SK-N-SH (cell line): Measurements from ENCODE around the gene EPB41L4A. TPM values are rescaled to one million over a fixed set of nuclear protein-coding genes. Genes with fewer than 3 reads are reported as not detected.
"Not testable (repeated sequence)": the region's sequence is repeated elsewhere in the genome, so short reads cannot be mapped to it uniquely, and the experiment has no call there.

Experiments
- CTCF ChIA-PET: fragments of 300-600, 350-600 bp; formaldehyde crosslinking; extraction: SDS; loops from one replicate; lab custom pipeline; 2021; lab: Yijun Ruan, JAX
- POLR2A ChIA-PET: fragments of 350-600 bp; sonication (Branson Sonifier 250); formaldehyde crosslinking; extraction: SDS; loops from one replicate; lab custom pipeline; 2020; ENCODE audit warnings: antibody characterized with exemption, inconsistent platforms; lab: Yijun Ruan, JAX
- DNase-seq: peaks from one replicate; pipeline ENCODE4 v3.0.0; 2012
- H2AFZ ChIP-seq: fragments of 200-600 bp; sonication (generic); 2 replicates; pipeline ENCODE4 v1.8.1; 2016; ENCODE audit warnings: antibody characterized with exemption, mild to moderate bottlenecking, low read depth
- H3F3A ChIP-seq: fragments of 200-600 bp; sonication (generic); replicated peaks from 2 replicates; pipeline ENCODE3; 2016; ENCODE audit warnings: antibody characterized with exemption, mild to moderate bottlenecking; ENCODE audit not compliant: insufficient read depth
- H3K27ac ChIP-seq, 2 experiments: fragments of 200-500 bp in 1 of 2; fragments of 200-600 bp in 1 of 2; sonication (Bioruptor generic) in 1 of 2; sonication (generic), shearing (Covaris generic) in 1 of 2; 2 replicates each; pipeline versions ENCODE4 v1.5.1 to v1.6.1; 2014 to 2016; ENCODE audit warnings: low read depth in 2 of 2, inconsistent platforms in 1 of 2, low read length in 1 of 2, mild to moderate bottlenecking in 1 of 2, mixed read lengths in 1 of 2
- H3K27me3 ChIP-seq: fragments of 200-600 bp; sonication (generic), shearing (Covaris generic); 2 replicates; pipeline ENCODE4 v1.6.1; 2016; ENCODE audit warnings: mixed run types; ENCODE audit not compliant: insufficient read depth
- H3K36me3 ChIP-seq, 2 experiments: fragments of 200-500 bp in 1 of 2; fragments of 200-600 bp in 1 of 2; sonication (Bioruptor generic) in 1 of 2; sonication (generic) in 1 of 2; replicated peaks in 1 of 2; 2 replicates each; pipeline versions ENCODE3 to v1.5.1; 2014 to 2016; ENCODE audit warnings: low read length in 1 of 2, mild to moderate bottlenecking in 1 of 2; ENCODE audit not compliant: insufficient read depth in 2 of 2, control insufficient read depth in 1 of 2
- H3K4me1 ChIP-seq, 2 experiments: fragments of 200-500 bp in 1 of 2; fragments of 200-600 bp in 1 of 2; sonication (Bioruptor generic) in 1 of 2; sonication (generic), shearing (Covaris generic) in 1 of 2; 2 replicates each; pipeline versions ENCODE4 v1.5.1 to v1.6.1; 2014 to 2016; ENCODE audit warnings: low read depth in 1 of 2, low read length in 1 of 2, mixed run types in 1 of 2; ENCODE audit not compliant: insufficient read depth in 2 of 2, control insufficient read depth in 1 of 2
- H3K4me2 ChIP-seq: fragments of 200-600 bp; sonication (generic), shearing (Covaris generic); 2 replicates; pipeline ENCODE4 v1.6.1; 2017; ENCODE audit warnings: mixed run types
- H3K4me3 ChIP-seq, 2 experiments: fragments of 200-500 bp in 1 of 2; fragments of 200-600 bp in 1 of 2; sonication (Bioruptor generic) in 1 of 2; sonication (generic), shearing (Covaris generic) in 1 of 2; 2 replicates each; pipeline versions ENCODE4 v1.5.1 to v1.8.1; 2014 to 2016; ENCODE audit warnings: low read depth in 2 of 2, inconsistent platforms in 1 of 2, low read length in 1 of 2, mild to moderate bottlenecking in 1 of 2, mixed read lengths in 1 of 2, moderate library complexity in 1 of 2
- H3K79me2 ChIP-seq: fragments of 200-600 bp; sonication (generic); 2 replicates; pipeline ENCODE4 v1.8.1; 2017; ENCODE audit warnings: mild to moderate bottlenecking; ENCODE audit not compliant: insufficient read depth
- H3K9ac ChIP-seq: fragments of 200-600 bp; sonication (generic); 2 replicates; pipeline ENCODE4 v1.6.1; 2017; ENCODE audit warnings: mixed run types
- H3K9me2 ChIP-seq: fragments of 200-600 bp; sonication (generic); 2 replicates; pipeline ENCODE4 v1.6.1; 2017; ENCODE audit warnings: mixed run types
- H3K9me3 ChIP-seq: fragments of 200-600 bp; sonication (generic); 2 replicates; pipeline ENCODE4 v1.6.1; 2017; ENCODE audit warnings: mixed run types, mild to moderate bottlenecking, moderate library complexity
- H4K20me1 ChIP-seq: fragments of 200-600 bp; sonication (generic); 2 replicates; pipeline ENCODE4 v1.6.1; 2017; ENCODE audit warnings: mild to moderate bottlenecking, mixed run types; ENCODE audit not compliant: insufficient read depth
- ELF1 ChIP-seq: IDR thresholded peaks from 2 replicates; pipeline ENCODE4 v1.4.0; 2012
- FOSL2 ChIP-seq: IDR thresholded peaks from 2 replicates; pipeline ENCODE4 v1.4.0; 2012; ENCODE audit warnings: low read depth, mild to moderate bottlenecking, moderate library complexity, borderline replicate concordance
- FOXJ3 ChIP-seq: sonication (generic); formaldehyde crosslinking; IDR thresholded peaks from 2 replicates; pipeline ENCODE4 v1.5.1; 2020; ENCODE audit warnings: mild to moderate bottlenecking, missing genetic modification reagents
- FOXM1 ChIP-seq: IDR thresholded peaks from 2 replicates; pipeline ENCODE4 v1.4.0; 2012; ENCODE audit warnings: low read depth, mild to moderate bottlenecking
- IRF3 ChIP-seq: fragments of 150-350 bp; IDR thresholded peaks from 2 replicates; pipeline ENCODE4 v1.6.1; 2016; ENCODE audit warnings: mild to moderate bottlenecking, low read depth, low read length
- MXI1 ChIP-seq: IDR thresholded peaks from 2 replicates; pipeline ENCODE4 v1.6.1; 2012; ENCODE audit warnings: mild to moderate bottlenecking, low read depth, low read length, improper control_type of control experiment
- NFIC ChIP-seq: IDR thresholded peaks from 2 replicates; pipeline ENCODE4 v1.4.0; 2012; ENCODE audit warnings: borderline replicate concordance
- NRF1 ChIP-seq: IDR thresholded peaks from 2 replicates; pipeline ENCODE4 v1.6.1; 2012; ENCODE audit warnings: low read depth, mild to moderate bottlenecking, low read length
- POLR2AphosphoS5 ChIP-seq: IDR thresholded peaks from 2 replicates; pipeline ENCODE4 v1.6.1; 2012; ENCODE audit warnings: low read depth, low read length
- RAD21 ChIP-seq: IDR thresholded peaks from 2 replicates; pipeline ENCODE4 v1.6.1; 2012; ENCODE audit warnings: mild to moderate bottlenecking, low read length
- RCOR1 ChIP-seq: fragments of 150-350 bp; IDR thresholded peaks from 2 replicates; pipeline ENCODE4 v1.6.1; 2017; ENCODE audit warnings: antibody characterized with exemption, low read length
- RFX5 ChIP-seq: IDR thresholded peaks from 2 replicates; pipeline ENCODE4 v1.6.1; 2012; ENCODE audit warnings: mild to moderate bottlenecking, improper control_type of control experiment, low read length
- RXRA ChIP-seq: IDR thresholded peaks from 2 replicates; pipeline ENCODE4 v1.4.0; 2012; ENCODE audit warnings: low read depth, mild to moderate bottlenecking, borderline replicate concordance
- SIN3A ChIP-seq: IDR thresholded peaks from 2 replicates; pipeline ENCODE4 v1.6.1; 2012; ENCODE audit warnings: low read depth, mild to moderate bottlenecking, low read length, moderate library complexity, borderline replicate concordance
- SMC3 ChIP-seq: IDR thresholded peaks from 2 replicates; pipeline ENCODE4 v1.6.1; 2012; ENCODE audit warnings: low read depth, low read length, improper control_type of control experiment
- USF1 ChIP-seq: IDR thresholded peaks from 2 replicates; pipeline ENCODE4 v1.4.0; 2012; ENCODE audit warnings: low read depth, borderline replicate concordance
- YY1 ChIP-seq: IDR thresholded peaks from 2 replicates; pipeline ENCODE4 v1.4.0; 2012; ENCODE audit warnings: low read depth, mild to moderate bottlenecking
- ZBTB33 ChIP-seq: IDR thresholded peaks from 2 replicates; pipeline ENCODE4 v1.4.0; 2012; ENCODE audit warnings: low read depth, borderline replicate concordance
- WGBS: methylation state at CpG from one replicate; pipeline ENCODE4 v1.1.6; 2017; ENCODE audit warnings: low lambda C conversion rate; 5-methylcytosine and 5-hydroxymethylcytosine counted together
- polyA plus RNA-seq, 3 experiments: library from polyadenylated mRNA; depleted of rRNA; stranded (reverse); fragments of >200 nt; gene quantifications; 2 replicates each; pipeline ENCODE4 v1.2.3, GENCODE V29; 2012

The EPB41L4A gene
- polyA plus RNA-seq, 1 of the 3 experiments (the other 2 are of a cell fraction) = 0.07 TPM

- no peak for TF ChIP-seq POLR2AphosphoS5
- no peak for TF ChIP-seq SMC3
- TF ChIP-seq IRF3 = no peak
- TF ChIP-seq, all 33 proteins: peak for 0
These were observed 191.0 kb downstream of the EPB41L4A start (continued) for GRCh38 chr5:112227911-112228631.

- no peaks in the 10 kb centered on the region for H3K9me3 ChIP-seq
- no peak overlapping the region for H3K4me2 ChIP-seq
- ChIA-PET CTCF (interaction anchor here (1.2 kb wide), 1 partner anchor 194 kb away, joined by 9 read pairs; no protein-coding TSS in a partner anchor), POLR2A (no interaction called here)
- no peaks in the 10 kb centered on the region for H3K79me2 ChIP-seq
- no peak overlapping the region for H3K27ac ChIP-seq
- WGBS = 84% methylated on average over 3 of the region's 3 CpGs
- H2AFZ ChIP-seq = no peak overlapping the region
- H3K9me2 ChIP-seq = no peaks in the 10 kb centered on the region
- H4K20me1 ChIP-seq = no peaks in the 10 kb centered on the region
- peaks cover 0 to 9% of the 10 kb centered on the region in 2 experiments; a peak in 2 of 4 replicates for H3K4me1 ChIP-seq
- TF ChIP-seq USF1 = no peak
- no peak for TF ChIP-seq NRF1
- no peak for TF ChIP-seq NFIC
- TF ChIP-seq ZBTB33 = no peak
- TF ChIP-seq RFX5 = no peak
- no peak for TF ChIP-seq MXI1
- TF ChIP-seq RCOR1 = no peak
- TF ChIP-seq RAD21 = no peak
- TF ChIP-seq FOXM1 = no peak
- TF ChIP-seq YY1 = no peak
- TF ChIP-seq SMC3 = no peak
- no peak for TF ChIP-seq SIN3A
- TF ChIP-seq FOSL2 = no peak
- no peak for TF ChIP-seq POLR2AphosphoS5
- TF ChIP-seq RXRA = no peak
- no peak for TF ChIP-seq IRF3
- TF ChIP-seq ELF1 = no peak
- no peak for TF ChIP-seq FOXJ3
- no peak for DNase-seq
- no peak overlapping the region for H3K4me3 ChIP-seq
- no peaks in the 10 kb centered on the region for H3F3A ChIP-seq
- no peaks in the 10 kb centered on the region for H3K36me3 ChIP-seq
- H3K9ac ChIP-seq = no peak overlapping the region
- H3K27me3 ChIP-seq = no peaks in the 10 kb centered on the region; the same call in 1 of the 2 replicates
These were observed 192.9 kb downstream of the EPB41L4A start for GRCh38 chr5:112226215-112226614.

GRCh38 chr5:112222997-112223396, 196.1 kb downstream of the EPB41L4A start:
- H4K20me1 ChIP-seq, H3K9ac ChIP-seq, H2AFZ ChIP-seq, H3K4me1 ChIP-seq, H3K79me2 ChIP-seq, POLR2A ChIA-PET, H3K36me3 ChIP-seq, H3K27me3 ChIP-seq, H3K27ac ChIP-seq, H3K9me3 ChIP-seq, H3K4me3 ChIP-seq, H3K4me2 ChIP-seq, H3K9me2 ChIP-seq, DNase-seq, H3F3A ChIP-seq: not testable (repeated sequence)
- 75% methylated on average over 5 of the region's 7 CpGs for WGBS
- CTCF ChIA-PET = interaction anchor here (2.9 kb wide), 1 partner anchor 197 kb away, joined by 16 read pairs; no protein-coding TSS in a partner anchor
